ENCODE measurements around the gene MIPOL1.

DNA sequence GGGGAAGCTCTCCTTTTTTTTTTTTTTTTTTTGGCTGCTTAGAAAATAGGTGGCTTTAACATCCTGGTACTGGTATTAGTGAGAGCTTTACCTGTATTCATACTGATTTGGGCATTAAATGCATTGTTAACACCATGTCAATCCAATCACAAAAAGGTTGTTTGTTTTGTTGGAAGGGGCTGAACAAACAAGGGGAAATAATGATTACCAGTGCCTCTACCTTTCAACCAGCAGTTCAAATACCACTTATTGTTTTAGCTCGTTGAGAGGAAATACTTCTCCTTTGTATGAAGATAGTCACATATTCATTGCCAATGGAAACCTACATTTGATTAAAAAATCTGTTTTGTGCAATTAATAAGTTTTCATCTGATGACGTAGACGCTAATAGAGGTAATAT lies 72.9 kb downstream of the MIPOL1 start:
- TF ChIP-seq POLR2AphosphoS5 (IDR thresholded peaks at IDR 0.05; ENCODE audit: low read depth, low read length), result no peak
- no peak for TF ChIP-seq POLR2A (IDR thresholded peaks at IDR 0.05; ENCODE audit: low read depth, low read length)
